HEK293 (cell line): ENCODE data around the gene SLC39A11.

Experiments
- CTCF ChIA-PET: fragments of 350-600 bp; formaldehyde crosslinking; extraction: SDS; loops from one replicate; lab custom pipeline; 2021; ENCODE audit warnings: antibody characterized with exemption; lab: Yijun Ruan, JAX
- POLR2A ChIA-PET: fragments of 300-600 bp; formaldehyde crosslinking; extraction: SDS; loops from one replicate; lab custom pipeline; 2020; ENCODE audit warnings: antibody characterized with exemption, inconsistent platforms; lab: Yijun Ruan, JAX
- H3K27ac ChIP-seq: fragments of 200-500 bp; sonication (Bioruptor generic); 2 replicates; pipeline ENCODE4 v1.5.1; 2014; ENCODE audit warnings: low read depth, low read length, control low read depth, inconsistent platforms; ENCODE audit errors: extremely low read depth
- H3K36me3 ChIP-seq, 2 experiments: fragments of 200-500 bp in 1 of 2; sonication (Bioruptor generic) in 1 of 2; 1 replicate in 1 of 2; 2 replicates in 1 of 2; pipeline ENCODE4 v1.5.1; 2014 to 2017; ENCODE audit warnings: inconsistent platforms in 2 of 2, low read length in 2 of 2; ENCODE audit not compliant: control insufficient read depth in 2 of 2, insufficient read depth in 1 of 2
- H3K4me1 ChIP-seq: fragments of 200-500 bp; sonication (Bioruptor generic); 2 replicates; pipeline ENCODE4 v1.5.1; 2014; ENCODE audit warnings: mild to moderate bottlenecking, low read length, inconsistent platforms; ENCODE audit not compliant: control insufficient read depth, insufficient read depth
- H3K4me3 ChIP-seq: 2 replicates; pipeline ENCODE4 v1.5.1; 2011; ENCODE audit warnings: low read depth, mild to moderate bottlenecking, control low read depth, low read length, moderate library complexity
- H3K9me3 ChIP-seq: fragments of 200-500 bp; sonication (Bioruptor generic); 2 replicates; pipeline ENCODE4 v1.5.1; 2014; ENCODE audit warnings: low read depth, low read length, inconsistent platforms; ENCODE audit not compliant: control insufficient read depth, insufficient read depth
- BCL11B ChIP-seq: fragments of 450-650 bp; formaldehyde crosslinking; IDR thresholded peaks from 2 replicates; pipeline ENCODE4 v1.5.1; 2016; ENCODE audit warnings: low read depth, missing biosample characterization, missing genetic modification characterization
- HOXA7 ChIP-seq: sonication (generic); formaldehyde crosslinking; IDR thresholded peaks from 2 replicates; pipeline ENCODE4 v1.8.1; 2022; ENCODE audit warnings: missing genetic modification reagents, borderline replicate concordance
- IKZF3 ChIP-seq: fragments of 450-650 bp; IDR thresholded peaks from 2 replicates; pipeline ENCODE4 v1.5.0; 2018; ENCODE audit warnings: missing biosample characterization, mild to moderate bottlenecking, missing genetic modification characterization, moderate library complexity
- SCRT2 ChIP-seq: fragments of 450-650 bp; formaldehyde crosslinking; IDR thresholded peaks from 2 replicates; pipeline ENCODE4 v1.5.1; 2016; ENCODE audit warnings: missing biosample characterization, missing genetic modification characterization
- SP7 ChIP-seq: fragments of 450-650 bp; formaldehyde crosslinking; IDR thresholded peaks from 2 replicates; pipeline ENCODE4 v1.5.1; 2016; ENCODE audit warnings: missing biosample characterization, missing genetic modification characterization
- ZBTB44 ChIP-seq: fragments of 450-650 bp; IDR thresholded peaks from 2 replicates; pipeline ENCODE4 v1.5.1; 2018; ENCODE audit warnings: missing biosample characterization, mild to moderate bottlenecking, missing genetic modification characterization
- ZBTB48 ChIP-seq: fragments of 450-650 bp; formaldehyde crosslinking; IDR thresholded peaks from 2 replicates; pipeline ENCODE4 v1.5.1; 2016; ENCODE audit warnings: missing biosample characterization, missing genetic modification characterization
- ZNF10 ChIP-seq: fragments of 450-650 bp; formaldehyde crosslinking; IDR thresholded peaks from 2 replicates; pipeline ENCODE4 v1.5.1; 2017; ENCODE audit warnings: missing biosample characterization, missing genetic modification characterization
- ZNF112 ChIP-seq: fragments of 450-650 bp; formaldehyde crosslinking; IDR thresholded peaks from 2 replicates; pipeline ENCODE4 v1.5.0; 2017; ENCODE audit warnings: missing biosample characterization, missing genetic modification characterization
- ZNF140 ChIP-seq: fragments of 450-650 bp; formaldehyde crosslinking; IDR thresholded peaks from 2 replicates; pipeline ENCODE4 v1.5.1; 2016; ENCODE audit warnings: missing biosample characterization, missing genetic modification characterization
- ZNF174 ChIP-seq: fragments of 450-650 bp; formaldehyde crosslinking; IDR thresholded peaks from 2 replicates; pipeline ENCODE4 v1.5.0; 2017; ENCODE audit warnings: missing biosample characterization, mild to moderate bottlenecking, missing genetic modification characterization
- ZNF239 ChIP-seq: fragments of 450-650 bp; formaldehyde crosslinking; IDR thresholded peaks from 2 replicates; pipeline ENCODE4 v1.5.1; 2016; ENCODE audit warnings: missing biosample characterization, missing genetic modification characterization
- ZNF274 ChIP-seq, 2 experiments: fragments of 200-500 bp in 1 of 2; fragments of 450-650 bp in 1 of 2; sonication (Bioruptor generic) in 1 of 2; formaldehyde crosslinking in 1 of 2; IDR thresholded peaks; 2 replicates each; pipeline versions ENCODE4 v1.5.1 to v1.6.1; 2014 to 2016; ENCODE audit warnings: borderline replicate concordance in 1 of 2, inconsistent platforms in 1 of 2, low read length in 1 of 2, missing biosample characterization in 1 of 2, missing genetic modification characterization in 1 of 2
- ZNF280C ChIP-seq: fragments of 450-650 bp; formaldehyde crosslinking; IDR thresholded peaks from 2 replicates; pipeline ENCODE4 v1.5.1; 2016; ENCODE audit warnings: missing biosample characterization, missing genetic modification characterization
- ZNF449 ChIP-seq: fragments of 450-650 bp; formaldehyde crosslinking; IDR thresholded peaks from 2 replicates; pipeline ENCODE4 v1.5.1; 2017; ENCODE audit warnings: missing biosample characterization, mild to moderate bottlenecking, missing genetic modification characterization, moderate library complexity
- ZNF513 ChIP-seq: fragments of 450-650 bp; IDR thresholded peaks from 2 replicates; pipeline ENCODE4 v1.5.1; 2018; ENCODE audit warnings: missing biosample characterization, missing genetic modification characterization
- ZNF514 ChIP-seq: fragments of 450-650 bp; formaldehyde crosslinking; IDR thresholded peaks from 2 replicates; pipeline ENCODE4 v1.5.1; 2016; ENCODE audit warnings: missing biosample characterization, missing genetic modification characterization
- ZNF530 ChIP-seq: fragments of 450-650 bp; formaldehyde crosslinking; IDR thresholded peaks from 2 replicates; pipeline ENCODE4 v1.5.1; 2016; ENCODE audit warnings: low read depth, missing biosample characterization, missing genetic modification characterization
- ZNF560 ChIP-seq: fragments of 450-650 bp; formaldehyde crosslinking; IDR thresholded peaks from 2 replicates; pipeline ENCODE4 v1.5.1; 2017; ENCODE audit warnings: missing biosample characterization, missing genetic modification characterization, borderline replicate concordance
- ZNF621 ChIP-seq: fragments of 450-650 bp; formaldehyde crosslinking; IDR thresholded peaks from 2 replicates; pipeline ENCODE4 v1.5.1; 2017; ENCODE audit warnings: missing biosample characterization, missing genetic modification characterization
- ZNF624 ChIP-seq: fragments of 450-650 bp; formaldehyde crosslinking; IDR thresholded peaks from 2 replicates; pipeline ENCODE4 v1.5.1; 2017; ENCODE audit warnings: missing biosample characterization, missing genetic modification characterization
- ZNF707 ChIP-seq: fragments of 450-650 bp; formaldehyde crosslinking; IDR thresholded peaks from 2 replicates; pipeline ENCODE4 v1.5.1; 2016; ENCODE audit warnings: missing biosample characterization, missing genetic modification characterization
- ZNF791 ChIP-seq: fragments of 450-650 bp; formaldehyde crosslinking; IDR thresholded peaks from 2 replicates; pipeline ENCODE4 v1.5.1; 2016; ENCODE audit warnings: missing biosample characterization, missing genetic modification characterization

SLC39A11 gene

GRCh38 chr17:73057196-73057595, 35.3 kb downstream of the SLC39A11 start (continued):
- TF ChIP-seq ZNF449 = no peak
- no peak for TF ChIP-seq ZNF513 (tag by site-specific recombination)
- no peak for TF ChIP-seq IKZF3 (tag by site-specific recombination)

GRCh38 chr17:73052923-73053322, 39.6 kb downstream of the SLC39A11 start:
- H3K4me3 ChIP-seq = no peak overlapping the region
- no peaks in the 10 kb centered on the region for H3K9me3 ChIP-seq
- CTCF ChIA-PET = no interaction called here
- no peaks in the 10 kb centered on the region for H3K4me1 ChIP-seq
- POLR2A ChIA-PET = no interaction called here
- TF ChIP-seq ZBTB48 (tag by site-specific recombination) = no peak
- TF ChIP-seq, all 188 proteins: peak for 0
- H3K27ac ChIP-seq = no peak overlapping the region
- no peaks in the 10 kb centered on the region for H3K36me3 ChIP-seq

- no peaks in the 10 kb centered on the region for H3K4me1 ChIP-seq
- no peak overlapping the region for H3K4me3 ChIP-seq
- POLR2A ChIA-PET = no interaction called here
- no peaks in the 10 kb centered on the region for H3K9me3 ChIP-seq
- no peaks in the 10 kb centered on the region for H3K36me3 ChIP-seq
- CTCF ChIA-PET = interaction anchor here (0.7 kb wide), 1 partner anchor 758 kb away, joined by 5 read pairs; no protein-coding TSS in a partner anchor
- no peak for TF ChIP-seq ZNF707 (tag by site-specific recombination)
- no peak for TF ChIP-seq ZNF530 (tag by site-specific recombination)
- TF ChIP-seq ZNF514 (tag by site-specific recombination) = no peak
- TF ChIP-seq ZNF560 = no peak
- TF ChIP-seq ZNF624 = no peak
- no peak for TF ChIP-seq SP7 (tag by site-specific recombination)
- no peak for TF ChIP-seq ZNF280C (tag by site-specific recombination)
- TF ChIP-seq ZNF10 (tag by site-specific recombination) = no peak
- TF ChIP-seq ZNF112 (tag by site-specific recombination) = no peak
- no peak for TF ChIP-seq BCL11B
- no peak for TF ChIP-seq ZBTB44 (tag by site-specific recombination)
- no peak for TF ChIP-seq HOXA7 (CRISPR knock-in tag)
- TF ChIP-seq ZNF174 (tag by site-specific recombination) = no peak
- no peak for TF ChIP-seq ZNF239 (tag by site-specific recombination)
- TF ChIP-seq ZNF140 (tag by site-specific recombination) = no peak
- TF ChIP-seq ZNF274 (IDR thresholded peaks at IDR 0.05; ENCODE audit: low read length) = no peak
- TF ChIP-seq ZNF274 (tag by site-specific recombination; IDR thresholded peaks at IDR 0.05; ENCODE audit: borderline replicate concordance) = no peak
- TF ChIP-seq SCRT2 (tag by site-specific recombination) = no peak
- no peak for TF ChIP-seq ZNF791 (tag by site-specific recombination)
- no peak for TF ChIP-seq ZNF621 (tag by site-specific recombination)
- no peak overlapping the region for H3K27ac ChIP-seq
Measured at GRCh38 chr17:73050797-73051196, 41.7 kb downstream of the SLC39A11 start.
